HepG2 (cell line): ENCODE data around the gene GDAP1L1. TPM values are rescaled to one million over a fixed set of nuclear protein-coding genes. Genes with fewer than 3 reads are reported as not detected.
A peak's percentile ranks its signal among the peaks of the same experiment; 100 is the strongest.

Source experiments
- ATF5 ChIP-seq: sonication (generic); formaldehyde crosslinking; IDR thresholded peaks from 2 replicates; pipeline ENCODE4 v1.4.0; 2020; ENCODE audit warnings: mild to moderate bottlenecking, low read depth, missing genetic modification reagents
- BHLHE40 ChIP-seq: IDR thresholded peaks from 2 replicates; pipeline ENCODE4 v1.6.1; 2011; ENCODE audit warnings: low read length, improper control_type of control experiment
- ELF3 ChIP-seq: IDR thresholded peaks from 2 replicates; pipeline ENCODE4 v1.6.1; 2016; ENCODE audit warnings: missing genetic modification reagents, missing compliant biosample characterization
- FOXO1 ChIP-seq: sonication (generic); formaldehyde crosslinking; IDR thresholded peaks from 2 replicates; pipeline ENCODE4 v1.4.0; 2020; ENCODE audit warnings: missing genetic modification reagents
- HMGXB4 ChIP-seq, 2 experiments: sonication (generic) in 1 of 2; formaldehyde crosslinking in 1 of 2; IDR thresholded peaks; 2 replicates each; pipeline versions ENCODE4 v1.4.0 to v1.6.1; 2018 to 2020; ENCODE audit warnings: missing genetic modification reagents in 2 of 2, borderline replicate concordance in 1 of 2, low read depth in 1 of 2, mild to moderate bottlenecking in 1 of 2, missing biosample characterization in 1 of 2
- KLF11 ChIP-seq: IDR thresholded peaks from 2 replicates; pipeline ENCODE4 v1.6.1; 2016; ENCODE audit warnings: missing compliant biosample characterization
- MED1 ChIP-seq: sonication (generic); formaldehyde crosslinking; IDR thresholded peaks from 2 replicates; pipeline ENCODE4 v1.4.0; 2020; ENCODE audit warnings: missing genetic modification reagents
- POGK ChIP-seq: sonication (generic); formaldehyde crosslinking; conservative IDR thresholded peaks from 2 replicates; pipeline ENCODE4 v1.8.0; 2022; ENCODE audit warnings: mild to moderate bottlenecking, moderate library complexity, missing genetic modification reagents
- SOX13 ChIP-seq, 3 experiments: fragments of 450-650 bp in 1 of 3; sonication (generic) in 1 of 3; formaldehyde crosslinking in 1 of 3; IDR thresholded peaks in 2 of 3; conservative IDR thresholded peaks in 1 of 3; 2 replicates each; pipeline versions ENCODE4 v1.5.0 to v1.6.1; 2016 to 2020; ENCODE audit warnings: antibody characterized with exemption in 1 of 3, mild to moderate bottlenecking in 1 of 3, missing compliant biosample characterization in 1 of 3, missing genetic modification reagents in 1 of 3, moderate library complexity in 1 of 3
- STAT5B ChIP-seq: sonication (generic); formaldehyde crosslinking; IDR thresholded peaks from 2 replicates; pipeline ENCODE4 v1.4.0; 2020; ENCODE audit warnings: missing genetic modification reagents
- TGIF2 ChIP-seq: IDR thresholded peaks from 2 replicates; pipeline ENCODE4 v1.6.1; 2016; ENCODE audit warnings: control low read depth, missing compliant biosample characterization
- THRA ChIP-seq: sonication (generic); formaldehyde crosslinking; IDR thresholded peaks from 2 replicates; pipeline ENCODE4 v1.4.0; 2020; ENCODE audit warnings: missing genetic modification reagents, borderline replicate concordance
- ZNF12 ChIP-seq: sonication (generic); formaldehyde crosslinking; IDR thresholded peaks from 2 replicates; pipeline ENCODE4 v1.5.0; 2020; ENCODE audit warnings: missing genetic modification reagents
- ZNF574 ChIP-seq: sonication (generic); formaldehyde crosslinking; IDR thresholded peaks from 2 replicates; pipeline ENCODE4 v1.4.0; 2020; ENCODE audit warnings: missing genetic modification reagents
- polyA plus RNA-seq, 8 experiments: library from polyadenylated mRNA; depleted of rRNA in 3 of 8; stranded (reverse) in 7 of 8; unstranded in 1 of 8; fragments of >200 nt; fragmentation: Illumina TruSeq in 4 of 8; extraction: Trizol in 4 of 8; gene quantifications; 2 replicates each; pipeline versions ENCODE4 v1.2.1 to v1.2.3, GENCODE V29; 2011 to 2016; ENCODE audit warnings: low read depth in 4 of 8, missing spikeins in 1 of 8, mixed read lengths in 1 of 8; ENCODE audit not compliant: insufficient read depth in 1 of 8
- total RNA-seq, 5 experiments: library from RNA; depleted of rRNA; stranded (reverse); fragments of >200 nt; fragmentation: Illumina TruSeq; extraction: Trizol; gene quantifications; 2 replicates each; pipeline ENCODE4 v1.2.3, GENCODE V29; 2016; ENCODE audit warnings: low read depth in 1 of 5

The GDAP1L1 gene
- total and polyA plus RNA-seq, 2 of the 13 experiments (the other 11 are each of a cell fraction or from before 2014, with no cell fraction given) = 0.04 TPM; not detected in 1

- no peak for TF ChIP-seq ZNF574 (CRISPR knock-in tag)
- TF ChIP-seq KLF11 = no peak
- TF ChIP-seq BHLHE40 = peak; percentile 62; the same call in 1 of the 2 replicates
- TF ChIP-seq HMGXB4 (CRISPR knock-in tag; IDR thresholded peaks at IDR 0.05; ENCODE audit: borderline replicate concordance in 1 of 2, low read depth in 1 of 2) = no peak
- TF ChIP-seq POGK (CRISPR knock-in tag) = 0 out of 2 replicates have a peak, but pooled peaks have one; percentile 63
- no peak for TF ChIP-seq STAT5B (CRISPR knock-in tag)
- no peak for TF ChIP-seq FOXO1 (CRISPR knock-in tag)
- TF ChIP-seq ATF5 (CRISPR knock-in tag) = no peak
- peak; percentile 12; the same call in 1 of the 2 replicates for TF ChIP-seq MED1
- peak; percentile 73; the same call in 1 of the 2 replicates for TF ChIP-seq TGIF2 (CRISPR knock-in tag)
- no peak for TF ChIP-seq THRA
- peak; percentile 69; the same call in 1 of the 2 replicates for TF ChIP-seq ELF3 (CRISPR knock-in tag)
- TF ChIP-seq SOX13 (IDR thresholded peaks at IDR 0.05) = no peak
- 0 out of 4 replicates have a peak, but pooled peaks of 1 of the 2 experiments have one; percentile 27 for TF ChIP-seq SOX13 (CRISPR knock-in tag; conservative IDR thresholded peaks at IDR 0.05 in 1 of 2, IDR thresholded peaks at IDR 0.05 in 1 of 2)
- 0 out of 2 replicates have a peak, but pooled peaks have one; percentile 20 for TF ChIP-seq ZNF12 (CRISPR knock-in tag)
Measured at GRCh38 chr20:44208770-44209169, 38.3 kb upstream of the GDAP1L1 start (continued).
